K562 (cell line): Measurements from ENCODE around the gene ZFPM1. TPM values are rescaled to one million over a fixed set of nuclear protein-coding genes. Genes with fewer than 3 reads are reported as not detected.
A peak's percentile ranks its signal among the peaks of the same experiment; 100 is the strongest.

Experiments used
- CBX1 ChIP-seq: sonication (generic); IDR thresholded peaks from 2 replicates; pipeline ENCODE4 v1.6.1; 2016; ENCODE audit warnings: antibody characterized with exemption, low read depth, mild to moderate bottlenecking
- DPF2 ChIP-seq: fragments of 450-650 bp; IDR thresholded peaks from 2 replicates; pipeline ENCODE4 v1.6.1; 2016
- E2F3 ChIP-seq: fragments of 250-450 bp; sonication (Bioruptor Pico); IDR thresholded peaks from 2 replicates; pipeline ENCODE4 v1.4.0; 2020; ENCODE audit warnings: mild to moderate bottlenecking
- HMG20A ChIP-seq: fragments of 450-650 bp; formaldehyde crosslinking; conservative IDR thresholded peaks from 2 replicates; pipeline ENCODE4 v1.4.0; 2020; ENCODE audit warnings: mild to moderate bottlenecking, mixed read lengths
- KAT8 ChIP-seq: fragments of 450-650 bp; IDR thresholded peaks from 2 replicates; pipeline ENCODE4 v1.6.1; 2016; ENCODE audit warnings: low read depth, mild to moderate bottlenecking
- KDM4B ChIP-seq, 2 experiments: fragments of 450-650 bp in 1 of 2; sonication (generic) in 1 of 2; IDR thresholded peaks; 2 replicates each; pipeline ENCODE4 v1.6.1; 2016 to 2017; ENCODE audit warnings: borderline replicate concordance in 2 of 2, antibody characterized with exemption in 1 of 2, low read depth in 1 of 2, mild to moderate bottlenecking in 1 of 2
- NCOR1 ChIP-seq: fragments of 450-650 bp; IDR thresholded peaks from 2 replicates; pipeline ENCODE4 v1.6.1; 2016; ENCODE audit warnings: mild to moderate bottlenecking, moderate library complexity
- RAD21 ChIP-seq, 2 experiments: fragments of 250-450 bp in 1 of 2; fragments of 450-650 bp in 1 of 2; sonication (Bioruptor Pico) in 1 of 2; formaldehyde crosslinking in 1 of 2; IDR thresholded peaks in 1 of 2; conservative IDR thresholded peaks in 1 of 2; 2 replicates each; pipeline versions ENCODE4 v1.4.0 to v1.8.0; 2020 to 2022; ENCODE audit warnings: mild to moderate bottlenecking in 2 of 2, moderate library complexity in 1 of 2
- RFX1 ChIP-seq: fragments of 450-650 bp; IDR thresholded peaks from 2 replicates; pipeline ENCODE4 v1.6.1; 2016; ENCODE audit warnings: mild to moderate bottlenecking, moderate library complexity
- SAFB2 ChIP-seq: fragments of 200-400 bp; formaldehyde crosslinking; IDR thresholded peaks from 2 replicates; pipeline ENCODE4 v1.6.1; 2018; ENCODE audit warnings: borderline replicate concordance, low read length, low read depth, moderate library complexity; ENCODE audit not compliant: severe bottlenecking
- SIN3B ChIP-seq: fragments of 450-650 bp; IDR thresholded peaks from 2 replicates; pipeline ENCODE4 v1.6.1; 2017; ENCODE audit warnings: low read depth, mild to moderate bottlenecking, moderate library complexity
- SRSF1 ChIP-seq: fragments of 200-400 bp; formaldehyde crosslinking; IDR thresholded peaks from 2 replicates; pipeline ENCODE4 v1.6.1; 2017; ENCODE audit warnings: mild to moderate bottlenecking, low read depth, low read length, moderate library complexity
- ZNF175 ChIP-seq: fragments of 200-800 bp; sonication (Bioruptor generic); IDR thresholded peaks from 2 replicates; pipeline ENCODE4 v1.6.1; 2016; ENCODE audit warnings: low read depth, mild to moderate bottlenecking, missing genetic modification characterization, missing compliant biosample characterization
- ZNF232 ChIP-seq: sonication (generic); formaldehyde crosslinking; IDR thresholded peaks from 2 replicates; pipeline ENCODE4 v1.8.0; 2022; ENCODE audit warnings: mild to moderate bottlenecking, missing genetic modification reagents
- ZNF253 ChIP-seq: fragments of 250-450 bp; sonication (Bioruptor Pico); conservative IDR thresholded peaks from 2 replicates; pipeline ENCODE4 v1.6.1; 2021; ENCODE audit warnings: mild to moderate bottlenecking
- ZNF431 ChIP-seq: sonication (generic); formaldehyde crosslinking; IDR thresholded peaks from 2 replicates; pipeline ENCODE4 v1.8.0; 2022; ENCODE audit warnings: mild to moderate bottlenecking, missing genetic modification reagents
- ZNF699 ChIP-seq: fragments of 250-450 bp; sonication (Bioruptor Pico); IDR thresholded peaks from 2 replicates; pipeline ENCODE4 v1.8.0; 2021; ENCODE audit warnings: mild to moderate bottlenecking, moderate library complexity; ENCODE audit not compliant: insufficient replicate concordance
- polyA plus RNA-seq, 8 experiments: library from polyadenylated mRNA; depleted of rRNA in 4 of 8; stranded (reverse) in 5 of 8; unstranded in 3 of 8; fragments of >200 nt; fragmentation: Nextera tagmentation in 2 of 8; fragmentation: Illumina TruSeq in 1 of 8; extraction: Ambion mirVana in 2 of 8; extraction: Trizol in 1 of 8; gene quantifications; 2 replicates each; pipeline versions ENCODE4 v1.2.1 to v1.2.3, GENCODE V29; 2011 to 2014; ENCODE audit warnings: inconsistent platforms in 1 of 8, missing spikeins in 1 of 8
- total RNA-seq, 7 experiments: library from RNA; depleted of rRNA in 6 of 7; stranded (reverse); fragments of >200 nt in 6 of 7; fragmentation: Illumina TruSeq in 2 of 7; extraction: Trizol in 2 of 7; gene quantifications; 2 replicates each; pipeline versions ENCODE4 v1.2.1 to v1.2.3, GENCODE V29; 2011 to 2021; ENCODE audit warnings: low replicate concordance in 1 of 7
- TF ChIP-seq, protein P1 (sequence below): fragments of 450-650 bp; formaldehyde crosslinking; IDR thresholded peaks from 2 replicates; pipeline ENCODE4 v1.4.0; 2022; ENCODE audit warnings: missing genetic modification characterization
- TF ChIP-seq, protein P2 (sequence below): fragments of 450-650 bp; IDR thresholded peaks from 2 replicates; pipeline ENCODE4 v1.6.1; 2016; ENCODE audit warnings: antibody characterized with exemption
- TF ChIP-seq, protein P3 (sequence below): sonication (generic); formaldehyde crosslinking; IDR thresholded peaks from 2 replicates; pipeline ENCODE4 v1.8.0; 2022; ENCODE audit warnings: mild to moderate bottlenecking, missing genetic modification reagents

Gene ZFPM1
- total and polyA plus RNA-seq, 9 of the 15 experiments (the other 6 are each of a cell fraction or from before 2014, with no cell fraction given) = 0.03 to 35.9 (median 1.4) TPM

DNA sequence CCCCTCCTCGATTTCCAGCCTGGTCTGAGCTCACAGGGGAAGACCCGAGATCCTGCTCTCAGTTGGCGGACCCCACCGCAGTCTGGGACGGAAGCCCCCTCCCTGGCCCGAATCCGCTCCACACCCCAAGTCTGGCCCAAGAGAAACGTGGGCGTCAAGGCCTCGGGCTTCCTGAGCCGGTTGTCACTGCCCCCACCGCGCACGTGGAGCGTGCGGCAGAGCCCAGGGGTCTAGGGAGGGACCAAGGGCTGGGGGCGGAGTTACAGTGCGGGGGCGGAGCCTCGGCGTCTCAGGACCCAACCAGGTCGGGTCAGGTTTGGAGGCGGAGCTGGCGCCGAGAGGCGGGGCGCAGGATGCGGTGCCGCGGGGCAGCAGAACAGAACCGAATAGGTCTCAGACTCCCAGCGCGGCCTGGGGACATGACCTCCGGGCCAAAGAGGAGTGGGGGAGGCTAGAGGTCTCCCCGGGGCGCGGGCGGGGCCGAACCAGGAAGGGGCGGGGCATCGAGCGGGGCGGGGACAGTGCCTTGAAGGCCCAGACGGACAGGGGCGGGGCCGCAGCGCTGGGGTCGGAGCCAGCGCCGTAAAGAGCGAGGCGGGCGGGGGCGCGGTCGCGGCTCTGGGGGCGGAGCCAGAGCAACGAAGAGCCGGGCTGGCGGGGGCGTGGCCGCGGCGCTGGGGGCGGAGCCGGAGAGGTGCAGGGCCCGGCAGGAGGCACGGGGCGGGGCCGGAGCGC is 431 bp upstream of the ZFPM1 start (continued):
- TF ChIP-seq SIN3B (no peak), SAFB2 (no peak), ZNF253 (CRISPR knock-in tag) (no peak), KDM4B (IDR thresholded peaks at IDR 0.05; ENCODE audit: borderline replicate concordance in 2 of 2, low read depth in 1 of 2) (no peak), RAD21 (CRISPR knock-in tag; conservative IDR thresholded peaks at IDR 0.05 in 1 of 2, IDR thresholded peaks at IDR 0.05 in 1 of 2) (no peak), ZNF175 (CRISPR knock-in tag) (no peak), ZNF699 (CRISPR knock-in tag) (no peak), E2F3 (CRISPR knock-in tag) (no peak), SRSF1 (no peak), CBX1 (no peak), KAT8 (no peak), ZNF431 (CRISPR knock-in tag) (0 out of 2 replicates have a peak, but pooled peaks have one; percentile 79), ZNF232 (CRISPR knock-in tag) (peak; percentile 93; the same call in 1 of the 2 replicates), NCOR1 (no peak), RFX1 (no peak), DPF2 (no peak; the same call in 1 of the 2 replicates), HMG20A (CRISPR knock-in tag) (no peak)
- TF ChIP-seq, protein P1, sequence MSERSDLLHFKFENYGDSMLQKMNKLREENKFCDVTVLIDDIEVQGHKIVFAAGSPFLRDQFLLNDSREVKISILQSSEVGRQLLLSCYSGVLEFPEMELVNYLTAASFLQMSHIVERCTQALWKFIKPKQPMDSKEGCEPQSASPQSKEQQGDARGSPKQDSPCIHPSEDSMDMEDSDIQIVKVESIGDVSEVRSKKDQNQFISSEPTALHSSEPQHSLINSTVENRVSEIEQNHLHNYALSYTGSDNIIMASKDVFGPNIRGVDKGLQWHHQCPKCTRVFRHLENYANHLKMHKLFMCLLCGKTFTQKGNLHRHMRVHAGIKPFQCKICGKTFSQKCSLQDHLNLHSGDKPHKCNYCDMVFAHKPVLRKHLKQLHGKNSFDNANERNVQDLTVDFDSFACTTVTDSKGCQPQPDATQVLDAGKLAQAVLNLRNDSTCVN (CRISPR knock-in tag) = no peak
- TF ChIP-seq, protein P2, sequence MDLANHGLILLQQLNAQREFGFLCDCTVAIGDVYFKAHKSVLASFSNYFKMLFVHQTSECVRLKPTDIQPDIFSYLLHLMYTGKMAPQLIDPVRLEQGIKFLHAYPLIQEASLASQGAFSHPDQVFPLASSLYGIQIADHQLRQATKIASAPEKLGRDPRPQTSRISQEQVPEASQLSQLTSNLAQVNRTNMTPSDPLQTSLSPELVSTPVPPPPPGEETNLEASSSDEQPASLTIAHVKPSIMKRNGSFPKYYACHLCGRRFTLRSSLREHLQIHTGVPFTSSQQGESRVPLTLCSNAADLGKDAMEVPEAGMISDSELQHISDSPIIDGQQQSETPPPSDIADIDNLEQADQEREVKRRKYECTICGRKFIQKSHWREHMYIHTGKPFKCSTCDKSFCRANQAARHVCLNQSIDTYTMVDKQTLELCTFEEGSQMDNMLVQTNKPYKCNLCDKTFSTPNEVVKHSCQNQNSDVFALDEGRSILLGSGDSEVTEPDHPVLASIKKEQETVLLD = no peak; the same call in 1 of the 2 replicates
- TF ChIP-seq, protein P3, sequence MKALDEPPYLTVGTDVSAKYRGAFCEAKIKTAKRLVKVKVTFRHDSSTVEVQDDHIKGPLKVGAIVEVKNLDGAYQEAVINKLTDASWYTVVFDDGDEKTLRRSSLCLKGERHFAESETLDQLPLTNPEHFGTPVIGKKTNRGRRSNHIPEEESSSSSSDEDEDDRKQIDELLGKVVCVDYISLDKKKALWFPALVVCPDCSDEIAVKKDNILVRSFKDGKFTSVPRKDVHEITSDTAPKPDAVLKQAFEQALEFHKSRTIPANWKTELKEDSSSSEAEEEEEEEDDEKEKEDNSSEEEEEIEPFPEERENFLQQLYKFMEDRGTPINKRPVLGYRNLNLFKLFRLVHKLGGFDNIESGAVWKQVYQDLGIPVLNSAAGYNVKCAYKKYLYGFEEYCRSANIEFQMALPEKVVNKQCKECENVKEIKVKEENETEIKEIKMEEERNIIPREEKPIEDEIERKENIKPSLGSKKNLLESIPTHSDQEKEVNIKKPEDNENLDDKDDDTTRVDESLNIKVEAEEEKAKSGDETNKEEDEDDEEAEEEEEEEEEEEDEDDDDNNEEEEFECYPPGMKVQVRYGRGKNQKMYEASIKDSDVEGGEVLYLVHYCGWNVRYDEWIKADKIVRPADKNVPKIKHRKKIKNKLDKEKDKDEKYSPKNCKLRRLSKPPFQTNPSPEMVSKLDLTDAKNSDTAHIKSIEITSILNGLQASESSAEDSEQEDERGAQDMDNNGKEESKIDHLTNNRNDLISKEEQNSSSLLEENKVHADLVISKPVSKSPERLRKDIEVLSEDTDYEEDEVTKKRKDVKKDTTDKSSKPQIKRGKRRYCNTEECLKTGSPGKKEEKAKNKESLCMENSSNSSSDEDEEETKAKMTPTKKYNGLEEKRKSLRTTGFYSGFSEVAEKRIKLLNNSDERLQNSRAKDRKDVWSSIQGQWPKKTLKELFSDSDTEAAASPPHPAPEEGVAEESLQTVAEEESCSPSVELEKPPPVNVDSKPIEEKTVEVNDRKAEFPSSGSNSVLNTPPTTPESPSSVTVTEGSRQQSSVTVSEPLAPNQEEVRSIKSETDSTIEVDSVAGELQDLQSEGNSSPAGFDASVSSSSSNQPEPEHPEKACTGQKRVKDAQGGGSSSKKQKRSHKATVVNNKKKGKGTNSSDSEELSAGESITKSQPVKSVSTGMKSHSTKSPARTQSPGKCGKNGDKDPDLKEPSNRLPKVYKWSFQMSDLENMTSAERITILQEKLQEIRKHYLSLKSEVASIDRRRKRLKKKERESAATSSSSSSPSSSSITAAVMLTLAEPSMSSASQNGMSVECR = peak; percentile 87
